OCI-LY7 (cell line): ENCODE data around the gene ANKRD13A.

ENCODE experiments used
- EZH2phosphoT487 ChIP-seq: fragments of 200-600 bp; sonication (generic); IDR thresholded peaks from 2 replicates; pipeline ENCODE4 v1.6.1; 2018; ENCODE audit warnings: low read depth, borderline replicate concordance, mild to moderate bottlenecking, mixed run types, antibody characterized with exemption, low read length, moderate library complexity, mixed read lengths
- TF ChIP-seq, protein P1 (sequence below): fragments of 200-600 bp; sonication (generic); conservative IDR thresholded peaks from 2 replicates; pipeline ENCODE4 v1.5.1; 2014; ENCODE audit warnings: mild to moderate bottlenecking, antibody characterized with exemption, low read length, moderate library complexity, mixed read lengths

DNA sequence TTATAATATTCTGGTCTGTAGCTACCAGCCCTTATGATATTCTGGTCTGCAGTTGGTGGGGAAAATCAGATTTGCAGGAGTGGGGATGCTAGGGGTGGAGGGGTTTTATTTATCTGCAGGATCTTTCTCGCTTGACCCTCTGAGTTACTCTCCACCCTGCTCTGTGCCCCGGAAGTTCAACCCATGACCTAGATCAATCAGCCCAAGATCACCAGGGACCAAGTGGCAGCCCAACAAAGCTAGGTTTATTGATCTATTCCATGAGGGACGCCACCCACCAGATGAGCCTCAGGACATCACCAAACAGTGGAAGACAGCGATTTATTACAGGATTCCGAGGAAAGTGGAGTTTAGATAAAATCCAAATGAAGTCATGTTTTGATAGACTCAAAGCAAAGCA is 74.9 kb downstream of the ANKRD13A start:
- TF ChIP-seq, protein P1, sequence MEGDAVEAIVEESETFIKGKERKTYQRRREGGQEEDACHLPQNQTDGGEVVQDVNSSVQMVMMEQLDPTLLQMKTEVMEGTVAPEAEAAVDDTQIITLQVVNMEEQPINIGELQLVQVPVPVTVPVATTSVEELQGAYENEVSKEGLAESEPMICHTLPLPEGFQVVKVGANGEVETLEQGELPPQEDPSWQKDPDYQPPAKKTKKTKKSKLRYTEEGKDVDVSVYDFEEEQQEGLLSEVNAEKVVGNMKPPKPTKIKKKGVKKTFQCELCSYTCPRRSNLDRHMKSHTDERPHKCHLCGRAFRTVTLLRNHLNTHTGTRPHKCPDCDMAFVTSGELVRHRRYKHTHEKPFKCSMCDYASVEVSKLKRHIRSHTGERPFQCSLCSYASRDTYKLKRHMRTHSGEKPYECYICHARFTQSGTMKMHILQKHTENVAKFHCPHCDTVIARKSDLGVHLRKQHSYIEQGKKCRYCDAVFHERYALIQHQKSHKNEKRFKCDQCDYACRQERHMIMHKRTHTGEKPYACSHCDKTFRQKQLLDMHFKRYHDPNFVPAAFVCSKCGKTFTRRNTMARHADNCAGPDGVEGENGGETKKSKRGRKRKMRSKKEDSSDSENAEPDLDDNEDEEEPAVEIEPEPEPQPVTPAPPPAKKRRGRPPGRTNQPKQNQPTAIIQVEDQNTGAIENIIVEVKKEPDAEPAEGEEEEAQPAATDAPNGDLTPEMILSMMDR = no peak
- TF ChIP-seq EZH2phosphoT487 = no peak
